Effector memory CD4-positive, alpha-beta T cell (primary cell): Measurements from ENCODE around the gene NHLRC3.
A peak's percentile ranks its signal among the peaks of the same experiment; 100 is the strongest.

Experiments
- DNase-seq, 3 donors: peaks; one replicate each; pipeline ENCODE4 v3.0.0-alpha.2; 2020
- H3K27ac ChIP-seq: 2 replicates; pipeline ENCODE4 v1.7.0; 2013; ENCODE audit warnings: mild to moderate bottlenecking, low read length, moderate library complexity; ENCODE audit not compliant: insufficient read depth, poor library complexity, severe bottlenecking
- H3K27me3 ChIP-seq: replicated peaks from 2 replicates; pipeline ENCODE4 v1.7.0; 2013; ENCODE audit warnings: mild to moderate bottlenecking, low read length; ENCODE audit not compliant: insufficient read depth, control insufficient read depth, poor library complexity, severe bottlenecking
- H3K36me3 ChIP-seq: 2 replicates; pipeline ENCODE4 v1.7.0; 2013; ENCODE audit warnings: mild to moderate bottlenecking, low read length, moderate library complexity; ENCODE audit not compliant: control insufficient read depth, insufficient read depth
- H3K4me1 ChIP-seq: 2 replicates; pipeline ENCODE4 v1.7.0; 2013; ENCODE audit warnings: low read length, mild to moderate bottlenecking; ENCODE audit not compliant: control insufficient read depth, insufficient read depth, poor library complexity, severe bottlenecking
- H3K4me3 ChIP-seq: 2 replicates; pipeline ENCODE4 v1.7.0; 2013; ENCODE audit warnings: low read length, low read depth, mild to moderate bottlenecking; ENCODE audit not compliant: insufficient read depth, poor library complexity, severe bottlenecking
- H3K9me3 ChIP-seq: 2 replicates; pipeline ENCODE4 v1.7.0; 2013; ENCODE audit warnings: mild to moderate bottlenecking, low read length, moderate library complexity; ENCODE audit not compliant: control insufficient read depth

Gene NHLRC3

DNA sequence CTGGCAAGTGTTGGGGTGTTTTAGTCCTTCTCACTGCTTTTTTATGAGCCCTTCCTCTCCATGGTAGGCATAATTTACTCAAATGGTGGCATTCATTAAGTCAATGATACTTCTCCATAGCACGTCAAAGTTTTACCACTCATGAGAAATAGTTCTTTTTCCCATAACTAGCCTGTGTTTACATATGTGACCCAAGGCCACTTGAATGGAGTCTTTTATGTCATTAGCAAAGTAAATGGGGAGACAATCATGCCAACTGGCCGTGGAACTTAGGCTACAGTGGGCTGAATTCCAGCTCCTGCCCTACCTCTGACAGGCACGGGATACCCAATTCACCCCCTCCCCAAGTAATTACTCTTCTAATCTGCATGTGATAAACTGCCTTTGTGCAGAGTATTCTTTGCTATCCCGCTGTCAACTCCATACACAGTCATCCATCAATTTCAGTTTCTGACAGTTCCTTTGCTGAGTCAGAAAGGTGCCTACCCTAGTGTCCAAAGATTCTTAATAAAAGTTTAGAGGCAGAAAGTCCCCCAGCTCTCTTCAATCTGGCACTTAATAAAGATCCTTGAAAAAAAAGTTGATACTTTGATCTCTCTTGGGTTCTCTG is 17.3 kb upstream of the NHLRC3 start:
- DNase-seq = no peak
- Histone ChIP-seq H3K4me1 (no peaks in the 10 kb centered on the region), H3K36me3 (peaks cover 48% of the 10 kb centered on the region), H3K4me3 (no peak overlapping the region), H3K27ac (no peak overlapping the region), H3K27me3 (no peaks in the 10 kb centered on the region), H3K9me3 (no peaks in the 10 kb centered on the region)

DNA sequence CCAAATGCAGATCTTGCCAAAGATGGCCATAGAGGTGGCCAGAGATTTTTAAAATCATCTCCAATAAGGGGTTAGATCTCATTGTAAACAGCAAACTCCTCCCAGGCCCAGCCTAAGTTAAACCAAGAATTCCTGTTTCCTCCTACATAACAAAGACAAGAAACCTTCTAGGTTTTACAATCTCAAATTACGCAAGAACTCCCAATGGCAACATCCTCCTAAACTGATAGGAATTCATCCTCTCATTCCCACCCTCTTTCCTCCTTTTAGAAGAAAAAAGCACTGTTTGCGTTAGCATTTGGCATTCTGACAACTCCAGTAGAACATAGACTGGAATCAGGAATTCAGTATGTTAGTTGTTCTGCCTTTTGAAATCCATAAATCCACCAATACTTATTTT is 14.9 kb upstream of the NHLRC3 start:
- DNase-seq = no peak
- Histone ChIP-seq H3K4me1 (no peaks in the 10 kb centered on the region), H3K27ac (no peak overlapping the region), H3K9me3 (no peaks in the 10 kb centered on the region), H3K27me3 (no peaks in the 10 kb centered on the region), H3K4me3 (no peak overlapping the region), H3K36me3 (peaks cover 50% of the 10 kb centered on the region)

DNA sequence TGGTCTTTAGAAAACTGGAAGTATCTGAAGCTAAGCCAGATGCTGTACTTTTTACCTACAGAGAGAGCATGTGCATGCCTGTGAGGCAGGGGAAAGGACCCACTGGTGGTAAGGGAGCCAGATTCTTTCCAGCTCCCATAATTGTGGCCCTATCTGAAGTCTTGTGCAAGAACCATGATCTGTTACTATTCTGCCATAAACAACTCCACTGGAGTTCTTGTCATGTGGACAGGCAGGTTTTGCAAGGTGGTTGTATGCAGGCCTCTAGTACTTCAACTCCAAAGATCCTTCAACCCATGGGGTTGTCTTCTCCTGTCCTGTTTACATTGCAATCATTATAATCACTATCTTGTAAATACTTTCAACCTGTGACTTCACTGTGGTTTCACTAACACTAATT is 14.5 kb upstream of the NHLRC3 start:
- Histone ChIP-seq H3K9me3 (no peaks in the 10 kb centered on the region), H3K27me3 (no peaks in the 10 kb centered on the region), H3K36me3 (peaks cover 53% of the 10 kb centered on the region), H3K4me3 (no peak overlapping the region), H3K27ac (no peak overlapping the region), H3K4me1 (no peaks in the 10 kb centered on the region)
- DNase-seq = no peak

DNA sequence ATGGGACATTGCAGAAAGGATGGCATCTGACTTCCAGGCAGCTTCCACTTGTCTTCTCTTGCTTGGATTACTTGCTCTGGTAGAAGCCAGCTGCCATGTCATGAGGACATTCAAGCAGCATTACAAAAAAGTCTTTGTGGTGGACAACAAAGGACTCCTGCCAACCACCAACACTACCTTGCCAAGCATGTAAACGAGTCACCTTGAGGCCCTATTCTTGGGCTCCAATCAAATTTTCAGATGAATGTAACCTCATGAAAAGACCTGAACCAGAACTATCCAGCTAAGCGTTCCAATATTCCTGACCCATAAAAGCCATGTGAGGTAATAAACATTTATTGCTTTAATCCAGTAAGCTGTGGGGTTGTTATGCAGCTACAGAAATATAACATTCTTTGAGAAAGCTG is 12.8 kb upstream of the NHLRC3 start:
- no peak overlapping the region for H3K4me3 ChIP-seq
- no peaks in the 10 kb centered on the region for H3K4me1 ChIP-seq
- H3K36me3 ChIP-seq = peaks cover 57% of the 10 kb centered on the region
- no peaks in the 10 kb centered on the region for H3K27me3 ChIP-seq
- no peak for DNase-seq
- H3K9me3 ChIP-seq = no peaks in the 10 kb centered on the region
- H3K27ac ChIP-seq = no peak overlapping the region

DNA sequence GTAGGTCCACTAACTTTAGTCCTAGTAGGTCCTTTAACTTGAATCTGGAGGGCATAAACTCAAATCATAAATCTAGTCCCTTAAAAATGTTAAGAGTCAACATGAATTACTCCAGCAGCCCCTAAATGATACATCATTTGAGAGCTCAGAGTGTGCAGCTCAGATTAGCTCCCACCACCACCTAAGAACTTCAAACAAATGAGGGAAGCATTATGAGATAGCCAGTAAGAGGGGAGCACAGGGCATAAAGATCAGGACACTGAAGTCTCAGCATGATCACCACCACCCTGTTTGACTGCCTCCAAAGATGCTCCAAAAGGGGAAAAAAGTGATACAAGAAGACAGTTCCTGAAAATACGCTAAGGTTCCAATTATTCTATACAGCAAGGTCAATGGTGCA is 6.1 kb upstream of the NHLRC3 start:
- peaks cover 28% of the 10 kb centered on the region for H3K36me3 ChIP-seq

DNA sequence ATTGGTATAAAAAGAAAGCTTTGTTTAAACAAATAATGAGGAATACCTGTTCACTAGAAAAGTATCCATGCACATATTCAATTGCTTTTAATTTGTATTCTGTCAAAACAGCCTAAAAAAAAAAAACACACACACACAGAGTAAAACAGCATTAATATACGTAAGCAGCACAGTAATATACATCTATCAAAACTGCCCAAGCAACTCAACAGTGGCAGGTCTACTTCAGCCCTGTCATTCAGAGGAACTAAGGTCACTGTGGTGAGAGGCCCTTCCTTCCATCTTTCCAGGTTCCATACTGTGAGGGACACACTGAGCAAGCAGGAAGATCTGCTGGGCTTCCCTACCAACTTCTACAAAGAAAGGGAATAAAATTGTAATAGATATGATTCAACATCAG is 4.2 kb upstream of the NHLRC3 start:
- Histone ChIP-seq H3K4me1 (peaks cover 14% of the 10 kb centered on the region), H3K27ac (no peak overlapping the region), H3K36me3 (peaks cover 9% of the 10 kb centered on the region), H3K4me3 (no peak overlapping the region), H3K27me3 (no peaks in the 10 kb centered on the region), H3K9me3 (no peaks in the 10 kb centered on the region)
- DNase-seq = no peak

More for the DNA sequence above, 6.1 kb upstream of the NHLRC3 start:
- peaks cover 14% of the 10 kb centered on the region for H3K4me1 ChIP-seq
- no peaks in the 10 kb centered on the region for H3K9me3 ChIP-seq
- DNase-seq = no peak
- H3K27me3 ChIP-seq = no peaks in the 10 kb centered on the region
- no peak overlapping the region for H3K27ac ChIP-seq
- no peak overlapping the region for H3K4me3 ChIP-seq

DNA sequence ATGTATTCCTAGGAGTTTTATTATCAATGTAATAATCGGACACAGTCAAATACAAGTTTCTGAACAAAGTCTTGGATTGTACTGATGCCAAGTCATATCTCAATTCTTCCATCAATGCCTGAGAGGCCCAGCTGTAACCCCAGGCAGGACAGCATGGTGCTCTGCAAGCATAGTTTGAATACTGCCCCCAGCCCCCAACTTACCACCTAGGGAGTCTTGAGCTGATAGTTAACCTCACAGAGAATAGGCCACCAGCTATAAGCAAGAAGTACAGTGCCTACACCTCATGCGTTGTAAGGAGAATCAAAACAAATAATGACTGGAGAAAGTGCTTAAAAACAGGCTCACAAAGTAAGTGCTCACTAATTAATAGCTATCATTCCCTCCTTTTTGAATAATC is 3.1 kb upstream of the NHLRC3 start:
- no peaks in the 10 kb centered on the region for H3K9me3 ChIP-seq
- no peak for DNase-seq
- peak overlapping the region; percentile 83 for H3K4me3 ChIP-seq
- H3K36me3 ChIP-seq = peaks cover 9% of the 10 kb centered on the region
- H3K27ac ChIP-seq = no peak overlapping the region
- H3K4me1 ChIP-seq = peaks cover 14% of the 10 kb centered on the region
- no peaks in the 10 kb centered on the region for H3K27me3 ChIP-seq

DNA sequence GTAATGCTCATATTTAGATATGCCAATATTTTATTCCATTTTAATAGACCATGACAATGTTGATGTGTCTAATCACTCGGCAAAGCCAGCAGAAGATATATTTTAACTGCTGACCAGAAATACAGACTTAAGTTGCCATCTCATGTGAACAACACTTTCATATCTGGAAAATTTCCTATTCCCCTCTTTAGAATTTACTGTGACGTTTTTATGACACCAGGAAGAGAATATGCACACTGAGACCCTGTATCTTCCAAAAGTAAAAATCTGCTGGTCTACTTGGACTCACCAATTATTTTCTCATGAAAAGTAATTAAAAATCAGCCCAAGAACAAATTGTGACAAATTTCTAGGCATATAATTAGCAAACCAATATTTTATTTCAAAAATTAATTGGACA is 2.5 kb upstream of the NHLRC3 start:
- peak overlapping the region; percentile 83 for H3K4me3 ChIP-seq
- H3K4me1 ChIP-seq = peaks cover 14% of the 10 kb centered on the region
- DNase-seq = no peak
- peaks cover 6% of the 10 kb centered on the region for H3K36me3 ChIP-seq
- H3K27me3 ChIP-seq = no peaks in the 10 kb centered on the region
- no peaks in the 10 kb centered on the region for H3K9me3 ChIP-seq
- H3K27ac ChIP-seq = no peak overlapping the region

DNA sequence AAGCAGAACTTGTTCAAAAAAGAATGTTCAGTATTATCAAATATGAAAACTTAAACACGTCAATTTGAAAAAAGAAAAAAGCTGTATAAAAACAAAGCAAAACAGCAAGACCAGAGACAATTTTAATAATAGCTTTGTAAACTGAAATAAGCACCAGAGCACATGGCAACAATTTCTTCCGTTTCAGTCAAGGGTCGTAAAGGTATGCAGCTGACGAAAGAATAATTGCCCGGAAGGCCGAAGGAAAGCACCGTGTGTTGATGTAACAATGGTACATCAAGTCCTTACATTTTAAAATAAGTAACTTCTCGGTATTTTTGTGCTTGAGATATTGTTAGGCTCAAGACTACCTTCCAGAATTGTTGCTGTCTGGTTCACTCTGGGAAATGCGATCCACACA is 2.0 kb upstream of the NHLRC3 start:
- H3K4me1 ChIP-seq = peaks cover 14% of the 10 kb centered on the region
- no peak overlapping the region for H3K27ac ChIP-seq

DNA sequence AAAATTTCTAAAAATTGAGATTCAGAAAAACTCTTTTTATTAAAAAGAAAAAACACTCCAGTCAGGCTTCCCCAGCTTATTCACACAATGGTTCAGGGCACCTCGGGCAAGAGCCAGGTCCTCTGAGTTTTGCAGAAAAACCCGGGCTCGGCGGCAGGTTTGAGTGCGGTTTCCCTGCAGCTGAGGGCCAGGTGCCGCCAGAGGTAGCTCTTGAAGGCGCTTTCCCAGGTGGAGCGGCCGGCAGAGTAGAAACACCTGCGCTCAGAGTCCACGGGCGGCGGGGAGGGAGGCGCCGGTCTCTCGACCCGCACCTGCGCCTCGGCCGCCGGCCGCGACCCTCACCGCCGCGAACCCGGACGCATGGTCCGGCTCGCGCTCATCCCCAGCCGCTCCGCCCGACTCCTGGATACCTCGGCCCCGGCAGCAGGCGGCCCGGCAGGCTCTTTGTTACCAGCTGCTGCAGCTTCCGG is 811 bp upstream of the NHLRC3 start:
- no peaks in the 10 kb centered on the region for H3K27me3 ChIP-seq
- H3K9me3 ChIP-seq = no peaks in the 10 kb centered on the region
- no peaks in the 10 kb centered on the region for H3K36me3 ChIP-seq
- peak overlapping the region; percentile 83 for H3K4me3 ChIP-seq
- H3K27ac ChIP-seq = peak overlapping the region; percentile 85
- no peak for DNase-seq
- H3K4me1 ChIP-seq = peaks cover 14% of the 10 kb centered on the region

More for the DNA sequence above, 2.0 kb upstream of the NHLRC3 start:
- H3K4me3 ChIP-seq = peak overlapping the region; percentile 83
- H3K9me3 ChIP-seq = no peaks in the 10 kb centered on the region
- no peak for DNase-seq
- H3K36me3 ChIP-seq = peaks cover 3% of the 10 kb centered on the region
- no peaks in the 10 kb centered on the region for H3K27me3 ChIP-seq
